T-helper 1 cell treated with Interleukin-12 subunit alpha and Interleukin-12 subunit beta and Interleukin-4 antibody, amounts not matched to agents 30 ng/mL and 1 ng/mL, for 36 hours (primary cell): Measurements from ENCODE around the gene GPD1L. TPM values are rescaled to one million over a fixed set of nuclear protein-coding genes. Genes with fewer than 3 reads are reported as not detected.
"Not testable (repeated sequence)": the region's sequence is repeated elsewhere in the genome, so short reads cannot be mapped to it uniquely, and the experiment has no call there.

Experiments used
- intact Hi-C: fragments of 100-400 bp; cut with micrococcal nuclease; formaldehyde crosslinking; loops from one replicate; pipeline ENCODE4 v1.15.1; 2024
- total RNA-seq: library from RNA; stranded (reverse); gene quantifications from 2 replicates; pipeline ENCODE4 v1.2.3, GENCODE V29; 2022

Gene GPD1L
- total RNA-seq, 1 donor from 2014 or later = 20.6 TPM

DNA sequence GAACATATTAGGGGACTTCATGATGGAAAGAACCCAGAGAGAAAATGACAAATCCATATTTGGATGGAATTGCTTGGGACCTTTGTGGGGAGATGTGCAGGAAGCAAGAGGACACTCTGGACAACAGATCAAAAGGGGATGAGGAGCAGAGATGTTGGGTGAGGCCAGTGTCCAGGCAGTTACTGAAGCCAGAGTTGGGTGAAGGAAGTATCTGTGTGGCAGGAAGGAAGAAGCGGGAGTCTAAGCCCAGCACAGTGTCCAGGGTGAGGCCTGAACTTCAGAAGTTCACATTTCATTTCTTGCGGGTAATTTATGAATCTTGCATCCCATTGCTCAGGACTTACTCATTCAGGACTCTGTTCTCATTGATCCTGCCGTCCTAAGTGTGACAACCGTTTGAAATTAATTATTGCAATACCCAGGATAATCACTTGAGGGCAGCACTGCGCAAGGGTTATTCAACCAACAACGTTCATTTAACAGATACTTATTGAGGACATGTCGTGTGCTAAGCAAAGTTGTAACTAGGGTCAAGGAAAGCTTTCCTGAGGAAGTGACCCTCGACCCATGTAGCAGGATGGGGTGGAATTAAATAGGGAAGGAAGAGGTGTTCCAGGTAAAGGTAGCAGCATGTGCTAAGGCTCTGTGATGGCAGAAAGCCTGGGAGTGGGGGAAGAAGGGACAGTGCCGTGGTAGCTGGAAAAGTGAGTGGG, 70.7 kb downstream of the GPD1L start:
- intact Hi-C loops = loop anchor here (1.0 to 5.0 kb wide), 11 partner anchors 63 to 510 kb away; partner anchors contain the start of genes CMTM6, CNOT10 and DYNC1LI1

GRCh38 chr3:32177702-32178198, 71.3 kb downstream of the GPD1L start:
- intact Hi-C loops = loop anchor here (1.0 to 5.0 kb wide), 13 partner anchors 63 to 604 kb away; partner anchors contain the start of genes CMTM6, CNOT10 and DYNC1LI1

DNA sequence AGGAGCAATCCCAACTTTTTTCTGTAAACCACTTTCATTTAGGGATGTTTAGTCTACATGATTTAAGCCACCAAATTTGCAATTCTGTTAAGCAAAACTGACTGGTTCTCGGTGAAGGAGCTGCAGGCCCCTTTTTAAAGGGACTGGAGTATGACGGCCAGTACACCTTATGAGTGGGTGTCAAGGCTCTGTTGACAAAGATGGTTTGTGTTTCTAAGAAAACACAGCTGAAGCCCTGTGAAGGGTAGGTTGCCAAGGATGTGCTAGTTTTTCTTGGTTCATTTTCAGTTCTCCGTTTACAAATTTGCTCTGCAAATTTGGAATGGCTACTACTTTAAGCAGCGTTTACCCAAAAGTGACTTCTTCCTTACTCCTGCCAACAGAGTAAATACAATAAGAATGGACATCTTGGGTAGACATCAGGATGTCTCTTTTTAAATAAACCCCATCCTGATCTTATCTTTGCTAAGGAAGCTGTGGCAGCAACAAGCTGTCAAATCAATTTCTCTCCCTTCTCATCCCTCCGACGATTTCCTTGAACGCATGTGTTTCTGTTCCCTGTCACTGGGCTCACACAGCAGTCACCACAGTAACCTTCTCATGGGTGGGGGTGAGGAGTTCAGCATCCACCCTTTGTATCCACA, 73.8 kb downstream of the GPD1L start:
- intact Hi-C loops = no loop called here

DNA sequence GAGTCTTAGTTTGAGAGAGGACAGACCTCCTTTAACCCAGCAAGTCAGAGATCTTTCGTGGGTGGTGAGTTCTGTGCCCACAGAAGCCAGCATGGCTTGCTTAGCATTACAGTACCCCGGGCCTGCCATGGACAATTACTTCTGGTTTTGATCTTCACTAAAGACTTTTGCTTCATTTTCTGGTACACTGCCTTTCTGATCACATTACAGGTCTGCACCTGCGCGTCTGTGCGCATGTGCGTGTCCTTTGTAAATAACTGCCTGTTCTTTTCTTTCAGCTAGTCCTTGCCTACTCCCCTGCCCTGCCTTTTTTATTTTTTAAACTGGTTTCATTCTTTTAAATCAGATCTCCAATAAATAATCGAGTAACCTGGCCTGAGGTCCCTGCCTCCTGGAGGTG, 74.9 kb downstream of the GPD1L start:
- intact Hi-C loops = no loop called here

GRCh38 chr3:32181796-32182195, 75.4 kb downstream of the GPD1L start:
- intact Hi-C loops = no loop called here

DNA sequence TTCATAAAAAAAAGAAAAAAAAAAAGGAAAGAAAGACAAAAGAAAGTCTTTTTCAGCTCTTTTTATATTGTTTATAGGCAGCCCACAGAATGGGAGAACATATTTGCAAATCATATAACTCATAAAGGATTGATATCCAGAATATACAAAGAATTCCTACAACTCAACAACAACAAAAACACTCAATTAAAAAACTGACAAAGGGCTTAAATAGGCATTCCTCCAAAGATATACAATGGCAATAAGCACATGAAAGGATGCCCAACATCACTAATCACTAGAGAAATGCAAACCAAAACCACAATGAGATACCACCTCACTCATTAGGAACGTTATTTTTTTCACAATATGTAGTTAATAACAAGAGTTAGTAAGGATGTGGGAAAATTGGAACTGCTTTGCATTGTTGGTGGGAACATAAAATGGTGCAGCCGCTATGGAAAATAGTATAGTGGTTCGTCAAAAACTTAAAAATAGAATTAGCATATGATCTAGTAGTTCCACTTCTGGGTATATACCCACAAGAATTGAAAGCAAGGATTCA, 77.8 kb downstream of the GPD1L start:
- intact Hi-C loops = no loop called here

- intact Hi-C loops = no loop called here
Observed at GRCh38 chr3:32186097-32186496, 79.7 kb downstream of the GPD1L start.

GRCh38 chr3:32186876-32187275, 80.5 kb downstream of the GPD1L start:
- intact Hi-C loops = no loop called here

GRCh38 chr3:32189693-32190092, 83.3 kb downstream of the GPD1L start:
- intact Hi-C loops = no loop called here

GRCh38 chr3:32190556-32190955, 84.1 kb downstream of the GPD1L start:
- intact Hi-C loops = not testable (repeated sequence)

- intact Hi-C loops = no loop called here
Observed at GRCh38 chr3:32193101-32193500, 86.7 kb downstream of the GPD1L start.

DNA sequence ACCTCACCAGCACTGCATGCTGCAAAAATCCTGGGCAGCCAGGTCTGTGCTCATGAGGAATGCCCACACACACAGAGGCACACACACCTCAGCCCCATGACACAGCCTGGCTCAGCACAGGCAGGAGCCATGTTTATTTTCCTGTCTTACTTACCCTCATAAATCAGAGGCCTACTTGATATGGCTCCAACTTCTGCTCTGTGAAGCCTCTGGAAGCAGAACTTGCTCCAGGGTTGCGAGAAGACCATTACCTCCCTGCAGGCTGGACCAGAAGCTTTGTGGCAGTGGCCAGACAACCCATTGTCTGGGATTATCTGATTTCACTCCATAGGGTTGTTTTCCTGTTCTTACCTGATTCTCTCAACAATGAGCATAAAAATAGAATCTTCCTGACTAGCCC, 88.2 kb downstream of the GPD1L start:
- intact Hi-C loops = no loop called here

DNA sequence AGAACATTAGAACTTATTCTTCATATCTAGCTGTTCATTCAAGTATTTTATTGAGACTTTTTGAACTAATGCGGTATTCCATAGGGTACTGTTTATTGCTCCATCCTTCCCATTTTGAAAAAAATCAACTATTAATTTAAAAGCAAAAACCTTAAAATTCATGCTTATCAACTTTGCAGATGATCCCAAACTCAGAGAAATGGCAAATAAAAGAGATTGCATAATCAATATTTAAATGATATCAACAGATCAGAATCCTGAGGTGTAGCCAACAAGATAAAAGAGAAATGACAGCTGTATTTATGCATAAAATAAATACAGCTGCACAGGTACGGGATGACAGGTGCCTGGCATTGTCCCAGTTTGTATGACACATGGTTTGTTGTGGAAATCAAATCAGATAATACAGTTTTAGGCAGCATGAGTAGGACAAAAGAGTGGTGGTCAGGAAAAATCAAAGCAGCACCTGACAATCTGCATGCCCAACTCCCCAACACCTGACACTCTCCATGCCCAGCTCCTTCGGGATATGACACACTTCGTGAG, 89.6 kb downstream of the GPD1L start:
- intact Hi-C loops = no loop called here

- intact Hi-C loops = no loop called here
Observed at GRCh38 chr3:32197991-32198390, 91.6 kb downstream of the GPD1L start.

GRCh38 chr3:32198714-32199113, 92.3 kb downstream of the GPD1L start:
- intact Hi-C loops = no loop called here

DNA sequence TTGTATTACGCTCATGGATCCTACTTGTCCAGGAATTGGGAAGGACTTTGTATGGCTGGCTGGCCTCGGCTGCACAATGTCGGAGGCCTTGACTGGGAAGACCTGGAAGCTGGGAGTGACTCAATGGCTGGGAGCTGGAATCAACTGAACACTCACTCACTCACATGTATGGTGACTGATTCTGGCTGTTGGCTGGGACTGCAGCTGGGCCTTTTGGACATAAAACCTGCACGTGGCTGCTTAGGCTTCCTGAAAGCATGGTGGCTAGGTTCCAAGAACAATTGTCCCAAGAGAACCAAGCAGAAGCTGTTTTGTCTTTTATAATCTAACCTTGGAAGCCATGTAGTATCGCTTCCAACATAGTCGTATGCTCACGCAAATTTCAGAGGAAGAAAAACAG, 94.1 kb downstream of the GPD1L start:
- intact Hi-C loops = no loop called here

GRCh38 chr3:32200992-32201758, 94.8 kb downstream of the GPD1L start:
- intact Hi-C loops = no loop called here

GRCh38 chr3:32202496-32202895, 96.1 kb downstream of the GPD1L start:
- intact Hi-C loops = no loop called here

GRCh38 chr3:32203854-32204253, 97.4 kb downstream of the GPD1L start:
- intact Hi-C loops = no loop called here

DNA sequence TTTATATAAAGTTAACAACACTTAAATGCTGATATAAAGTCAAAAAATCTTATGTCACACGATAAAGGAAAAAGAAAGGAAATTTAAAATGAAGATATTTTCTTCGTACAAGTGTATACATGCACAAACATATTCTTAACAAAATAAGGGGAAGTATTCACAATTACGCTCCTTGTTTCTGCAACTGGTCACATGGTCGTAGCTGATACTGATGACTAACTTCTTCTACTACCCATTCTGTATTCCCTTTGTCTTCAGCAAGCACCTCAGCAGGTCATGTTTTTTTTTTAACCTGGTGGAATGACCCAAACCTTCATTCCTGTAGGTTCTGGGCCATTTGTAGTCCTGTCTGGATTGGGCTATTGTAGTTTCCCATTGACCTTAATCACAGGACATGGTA, 102.0 kb downstream of the GPD1L start:
- intact Hi-C loops = no loop called here

DNA sequence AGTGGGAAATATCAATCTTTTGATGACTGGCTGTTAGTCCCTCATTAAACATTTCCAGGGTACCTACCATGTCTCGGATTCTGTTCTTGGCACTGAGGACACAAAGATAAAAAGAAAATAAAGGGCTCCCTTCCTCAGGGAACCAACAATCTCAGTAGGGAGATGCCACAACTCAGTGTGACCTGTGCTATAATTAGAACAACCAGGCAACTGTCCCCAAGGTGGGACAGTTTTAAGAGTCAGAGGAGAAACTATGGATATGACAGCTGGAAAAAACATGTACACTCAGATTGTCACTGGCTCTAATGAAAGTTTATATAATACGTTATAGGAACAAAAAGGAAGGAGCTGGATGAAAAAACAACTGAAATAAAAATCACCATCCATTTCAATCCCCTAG, 108.8 kb downstream of the GPD1L start:
- intact Hi-C loops = no loop called here
